ENCODE data around the gene MTNR1B. TPM values are rescaled to one million over a fixed set of nuclear protein-coding genes. Genes with fewer than 3 reads are reported as not detected.

Gene MTNR1B
- polyA plus RNA-seq, 1 of the 3 experiments (the other 2 are of a cell fraction) = not detected

DNA sequence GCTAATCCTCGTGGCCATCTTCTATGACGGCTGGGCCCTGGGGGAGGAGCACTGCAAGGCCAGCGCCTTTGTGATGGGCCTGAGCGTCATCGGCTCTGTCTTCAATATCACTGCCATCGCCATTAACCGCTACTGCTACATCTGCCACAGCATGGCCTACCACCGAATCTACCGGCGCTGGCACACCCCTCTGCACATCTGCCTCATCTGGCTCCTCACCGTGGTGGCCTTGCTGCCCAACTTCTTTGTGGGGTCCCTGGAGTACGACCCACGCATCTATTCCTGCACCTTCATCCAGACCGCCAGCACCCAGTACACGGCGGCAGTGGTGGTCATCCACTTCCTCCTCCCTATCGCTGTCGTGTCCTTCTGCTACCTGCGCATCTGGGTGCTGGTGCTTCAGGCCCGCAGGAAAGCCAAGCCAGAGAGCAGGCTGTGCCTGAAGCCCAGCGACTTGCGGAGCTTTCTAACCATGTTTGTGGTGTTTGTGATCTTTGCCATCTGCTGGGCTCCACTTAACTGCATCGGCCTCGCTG is 12.1 kb downstream of the MTNR1B start:
- no peak overlapping the region for H2AFZ ChIP-seq (ENCODE audit: low read depth)
- no peak for DNase-seq
- H3K9ac ChIP-seq = no peak overlapping the region
- TF ChIP-seq RAD21 (IDR thresholded peaks at IDR 0.05; ENCODE audit: low read length) = no peak
- TF ChIP-seq IRF3 (IDR thresholded peaks at IDR 0.05; ENCODE audit: low read depth, low read length) = no peak
- no peak for TF ChIP-seq SMC3 (IDR thresholded peaks at IDR 0.05; ENCODE audit: low read depth, low read length)
- no peak for TF ChIP-seq PBX3 (IDR thresholded peaks at IDR 0.05)
- TF ChIP-seq FOSL2 (IDR thresholded peaks at IDR 0.05; ENCODE audit: borderline replicate concordance, low read depth) = no peak
- TF ChIP-seq NRF1 (IDR thresholded peaks at IDR 0.05; ENCODE audit: low read depth, low read length) = no peak
- TF ChIP-seq, protein P1, sequence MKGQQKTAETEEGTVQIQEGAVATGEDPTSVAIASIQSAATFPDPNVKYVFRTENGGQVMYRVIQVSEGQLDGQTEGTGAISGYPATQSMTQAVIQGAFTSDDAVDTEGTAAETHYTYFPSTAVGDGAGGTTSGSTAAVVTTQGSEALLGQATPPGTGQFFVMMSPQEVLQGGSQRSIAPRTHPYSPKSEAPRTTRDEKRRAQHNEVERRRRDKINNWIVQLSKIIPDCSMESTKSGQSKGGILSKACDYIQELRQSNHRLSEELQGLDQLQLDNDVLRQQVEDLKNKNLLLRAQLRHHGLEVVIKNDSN (IDR thresholded peaks at IDR 0.05; ENCODE audit: borderline replicate concordance, low read depth) = no peak
- no peak overlapping the region for H3K4me3 ChIP-seq (ENCODE audit: low read depth in 2 of 2, low read length in 1 of 2)
- no peaks in the 10 kb centered on the region for H3K36me3 ChIP-seq (replicated peaks in 1 of 2; ENCODE audit: control insufficient read depth in 1 of 2, insufficient read depth in 2 of 2, low read length in 1 of 2)
- POLR2A ChIA-PET = no interaction called here
- H4K20me1 ChIP-seq (ENCODE audit: insufficient read depth) = no peaks in the 10 kb centered on the region
- no peak overlapping the region for H3K4me2 ChIP-seq
- H3F3A ChIP-seq (replicated peaks; ENCODE audit: insufficient read depth) = peaks cover 26% of the 10 kb centered on the region
- H3K9me2 ChIP-seq = no peaks in the 10 kb centered on the region
- H3K4me1 ChIP-seq (ENCODE audit: control insufficient read depth in 1 of 2, insufficient read depth in 2 of 2, low read depth in 1 of 2, low read length in 1 of 2) = peaks cover 21 to 28% of the 10 kb centered on the region in 2 experiments; a peak in 3 of 4 replicates
- no peaks in the 10 kb centered on the region for H3K9me3 ChIP-seq
- H3K79me2 ChIP-seq (ENCODE audit: insufficient read depth) = no peaks in the 10 kb centered on the region
- no peak overlapping the region for H3K27ac ChIP-seq (ENCODE audit: low read depth in 2 of 2, low read length in 1 of 2)
- H3K27me3 ChIP-seq (ENCODE audit: insufficient read depth) = no peaks in the 10 kb centered on the region
- CTCF ChIA-PET = interaction anchor here (1.4 kb wide), 1 partner anchor 18 kb away, joined by 3 read pairs; no protein-coding TSS in a partner anchor
- WGBS (ENCODE audit: low lambda C conversion rate) = 98% methylated on average over 24 of the region's 24 CpGs

- Histone ChIP-seq H3K36me3 (replicated peaks in 1 of 2; ENCODE audit: control insufficient read depth in 1 of 2, insufficient read depth in 2 of 2, low read length in 1 of 2) (no peaks in the 10 kb centered on the region), H3K27me3 (ENCODE audit: insufficient read depth) (no peaks in the 10 kb centered on the region), H3K27ac (ENCODE audit: low read depth in 2 of 2, low read length in 1 of 2) (no peak overlapping the region), H3K79me2 (ENCODE audit: insufficient read depth) (no peaks in the 10 kb centered on the region), H3K4me1 (ENCODE audit: control insufficient read depth in 1 of 2, insufficient read depth in 2 of 2, low read depth in 1 of 2, low read length in 1 of 2) (no peaks in the 10 kb centered on the region), H4K20me1 (ENCODE audit: insufficient read depth) (no peaks in the 10 kb centered on the region), H3K9ac (no peak overlapping the region), H2AFZ (ENCODE audit: low read depth) (no peak overlapping the region), H3F3A (replicated peaks; ENCODE audit: insufficient read depth) (no peaks in the 10 kb centered on the region), H3K4me2 (no peak overlapping the region), H3K4me3 (ENCODE audit: low read depth in 2 of 2, low read length in 1 of 2) (no peak overlapping the region), H3K9me3 (no peaks in the 10 kb centered on the region), H3K9me2 (no peaks in the 10 kb centered on the region)
- DNase-seq = no peak
- POLR2A ChIA-PET = no interaction called here
- CTCF ChIA-PET = no interaction called here
- 66% methylated on average over 3 of the region's 3 CpGs for WGBS (ENCODE audit: low lambda C conversion rate)
- no peak for TF ChIP-seq NRF1 (IDR thresholded peaks at IDR 0.05; ENCODE audit: low read depth, low read length)
- no peak for TF ChIP-seq IRF3 (IDR thresholded peaks at IDR 0.05; ENCODE audit: low read depth, low read length)
- no peak for TF ChIP-seq RXRA (IDR thresholded peaks at IDR 0.05; ENCODE audit: borderline replicate concordance, low read depth)
- TF ChIP-seq TAF1 (IDR thresholded peaks at IDR 0.05; ENCODE audit: borderline replicate concordance, low read depth, low read length) = no peak
- TF ChIP-seq, protein P2, sequence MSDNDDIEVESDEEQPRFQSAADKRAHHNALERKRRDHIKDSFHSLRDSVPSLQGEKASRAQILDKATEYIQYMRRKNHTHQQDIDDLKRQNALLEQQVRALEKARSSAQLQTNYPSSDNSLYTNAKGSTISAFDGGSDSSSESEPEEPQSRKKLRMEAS (IDR thresholded peaks at IDR 0.05; ENCODE audit: low read depth) = no peak
- TF ChIP-seq, protein P1 (IDR thresholded peaks at IDR 0.05; ENCODE audit: borderline replicate concordance, low read depth) = no peak
- no peak for TF ChIP-seq RAD21 (IDR thresholded peaks at IDR 0.05; ENCODE audit: low read length)
- TF ChIP-seq RFX5 (IDR thresholded peaks at IDR 0.05; ENCODE audit: low read length) = no peak
- no peak for TF ChIP-seq MXI1 (IDR thresholded peaks at IDR 0.05; ENCODE audit: low read depth, low read length)
- TF ChIP-seq, protein P3, sequence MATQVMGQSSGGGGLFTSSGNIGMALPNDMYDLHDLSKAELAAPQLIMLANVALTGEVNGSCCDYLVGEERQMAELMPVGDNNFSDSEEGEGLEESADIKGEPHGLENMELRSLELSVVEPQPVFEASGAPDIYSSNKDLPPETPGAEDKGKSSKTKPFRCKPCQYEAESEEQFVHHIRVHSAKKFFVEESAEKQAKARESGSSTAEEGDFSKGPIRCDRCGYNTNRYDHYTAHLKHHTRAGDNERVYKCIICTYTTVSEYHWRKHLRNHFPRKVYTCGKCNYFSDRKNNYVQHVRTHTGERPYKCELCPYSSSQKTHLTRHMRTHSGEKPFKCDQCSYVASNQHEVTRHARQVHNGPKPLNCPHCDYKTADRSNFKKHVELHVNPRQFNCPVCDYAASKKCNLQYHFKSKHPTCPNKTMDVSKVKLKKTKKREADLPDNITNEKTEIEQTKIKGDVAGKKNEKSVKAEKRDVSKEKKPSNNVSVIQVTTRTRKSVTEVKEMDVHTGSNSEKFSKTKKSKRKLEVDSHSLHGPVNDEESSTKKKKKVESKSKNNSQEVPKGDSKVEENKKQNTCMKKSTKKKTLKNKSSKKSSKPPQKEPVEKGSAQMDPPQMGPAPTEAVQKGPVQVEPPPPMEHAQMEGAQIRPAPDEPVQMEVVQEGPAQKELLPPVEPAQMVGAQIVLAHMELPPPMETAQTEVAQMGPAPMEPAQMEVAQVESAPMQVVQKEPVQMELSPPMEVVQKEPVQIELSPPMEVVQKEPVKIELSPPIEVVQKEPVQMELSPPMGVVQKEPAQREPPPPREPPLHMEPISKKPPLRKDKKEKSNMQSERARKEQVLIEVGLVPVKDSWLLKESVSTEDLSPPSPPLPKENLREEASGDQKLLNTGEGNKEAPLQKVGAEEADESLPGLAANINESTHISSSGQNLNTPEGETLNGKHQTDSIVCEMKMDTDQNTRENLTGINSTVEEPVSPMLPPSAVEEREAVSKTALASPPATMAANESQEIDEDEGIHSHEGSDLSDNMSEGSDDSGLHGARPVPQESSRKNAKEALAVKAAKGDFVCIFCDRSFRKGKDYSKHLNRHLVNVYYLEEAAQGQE (IDR thresholded peaks at IDR 0.05; ENCODE audit: low read depth, low read length) = no peak
- no peak for TF ChIP-seq RCOR1 (IDR thresholded peaks at IDR 0.05; ENCODE audit: low read length)
- TF ChIP-seq USF2 (IDR thresholded peaks at IDR 0.05; ENCODE audit: borderline replicate concordance, low read depth, low read length) = no peak
- no peak for TF ChIP-seq FOXJ3 (CRISPR knock-in tag; IDR thresholded peaks at IDR 0.05)
These were observed 17.1 kb downstream of the MTNR1B start for GRCh38 chr11:92986585-92986984.

Data from SK-N-SH (cell line).